GM12878 (cell line): ENCODE measurements around the gene ICE1. TPM values are rescaled to one million over a fixed set of nuclear protein-coding genes. Genes with fewer than 3 reads are reported as not detected.

Experiments used
- ATAC-seq: fragments of 200-7000 bp; cut with Tn5 transposase; 3 replicates; pipeline ENCODE4 v1.9.1; 2020; ENCODE audit warnings: mild to moderate bottlenecking, moderate library complexity
- BruUV-seq: library from RNA; stranded (reverse); fragments of 400-500 nt; replicated peaks from 2 replicates; lab custom pipeline; 2021; lab: Mats Ljungman, UMichigan
- CTCF ChIA-PET: fragments of 300-600 bp; sonication (Branson Sonifier 250); formaldehyde crosslinking; extraction: SDS; loops from one replicate; lab custom pipeline; 2021; ENCODE audit warnings: inconsistent platforms; lab: Yijun Ruan, JAX
- POLR2A ChIA-PET: fragments of 350-600 bp; formaldehyde crosslinking; extraction: SDS; loops from one replicate; lab custom pipeline; 2021; ENCODE audit warnings: inconsistent platforms; lab: Charles Lee
- RAD21 ChIA-PET: fragments of 300-600 bp; sonication (Branson Sonifier 250); formaldehyde crosslinking; loops from one replicate; lab custom pipeline; 2023; ENCODE audit warnings: antibody characterized with exemption; ENCODE audit not compliant: unreplicated experiment; lab: Charles Lee
- SMC1A ChIA-PET: fragments of 300-600 bp; sonication (Branson Sonifier 250); formaldehyde crosslinking; loops from one replicate; lab custom pipeline; 2023; ENCODE audit not compliant: unreplicated experiment, uncharacterized antibody; lab: Charles Lee
- DNase-seq: peaks from one replicate; pipeline ENCODE4 v3.0.0-alpha.2; 2011; ENCODE audit warnings: low read depth, low spot score
- FAIRE-seq: peaks from 3 replicates; lab custom pipeline; 2011; peaks lifted over from hg19 to GRCh38; lab: Jason Lieb, UNC
- H2AFZ ChIP-seq: 2 replicates; pipeline ENCODE4 v1.6.0; 2011; ENCODE audit warnings: low read depth, low read length, control low read depth; ENCODE audit not compliant: control insufficient read depth
- H3K27ac ChIP-seq: 2 replicates; pipeline ENCODE4 v1.5.1; 2011; ENCODE audit warnings: control low read depth; ENCODE audit not compliant: control insufficient read depth, insufficient read depth
- H3K27me3 ChIP-seq, 2 experiments: replicated peaks in 1 of 2; 2 replicates each; pipeline versions ENCODE4 v1.6.0 to v1.6.1; 2011; ENCODE audit warnings: low read length in 1 of 2; ENCODE audit not compliant: control insufficient read depth in 2 of 2, insufficient read depth in 2 of 2
- H3K36me3 ChIP-seq, 2 experiments: 2 replicates each; pipeline ENCODE4 v1.5.1; 2011; ENCODE audit warnings: low read length in 1 of 2; ENCODE audit not compliant: control insufficient read depth in 2 of 2, insufficient read depth in 2 of 2
- H3K4me1 ChIP-seq: 2 replicates; pipeline ENCODE4 v1.6.1; 2011; ENCODE audit warnings: mild to moderate bottlenecking, low read length, moderate library complexity, mixed read lengths; ENCODE audit not compliant: control insufficient read depth, insufficient read depth
- H3K4me2 ChIP-seq: 2 replicates; pipeline ENCODE4 v1.6.0; 2011; ENCODE audit warnings: control low read depth; ENCODE audit not compliant: control insufficient read depth, insufficient read depth
- H3K4me3 ChIP-seq: fragments of 200-600 bp; sonication (generic); 2 replicates; pipeline ENCODE4 v1.5.1; 2016
- H3K79me2 ChIP-seq: 2 replicates; pipeline ENCODE4 v1.6.0; 2011; ENCODE audit warnings: low read length; ENCODE audit not compliant: control insufficient read depth, insufficient read depth
- H3K9ac ChIP-seq: 2 replicates; pipeline ENCODE4 v1.8.0; 2011; ENCODE audit warnings: low read length, control low read depth, mixed read lengths; ENCODE audit not compliant: control insufficient read depth, insufficient read depth
- H3K9me3 ChIP-seq: replicated peaks from 3 replicates; pipeline ENCODE4 v1.5.1; 2011; ENCODE audit warnings: mild to moderate bottlenecking, low read length; ENCODE audit not compliant: control insufficient read depth, insufficient read depth
- H4K20me1 ChIP-seq: 2 replicates; pipeline ENCODE4 v1.6.0; 2011; ENCODE audit not compliant: control insufficient read depth, insufficient read depth
- CEBPB ChIP-seq, 2 experiments: fragments of 150-350 bp in 1 of 2; IDR thresholded peaks; 2 replicates each; pipeline ENCODE4 v1.6.1; 2012 to 2014; ENCODE audit warnings: low read depth in 2 of 2, low read length in 2 of 2, borderline replicate concordance in 1 of 2, inconsistent platforms in 1 of 2
- IRF5 ChIP-seq: fragments of 450-650 bp; IDR thresholded peaks from 2 replicates; pipeline ENCODE4 v1.6.1; 2017; ENCODE audit warnings: borderline replicate concordance
- NR2C2 ChIP-seq: IDR thresholded peaks from 2 replicates; pipeline ENCODE4 v1.6.1; 2011; ENCODE audit warnings: borderline replicate concordance, low read depth; ENCODE audit not compliant: control insufficient read depth, insufficient read length
- TAF1 ChIP-seq: IDR thresholded peaks from 2 replicates; pipeline ENCODE4 v1.6.1; 2011; ENCODE audit warnings: mild to moderate bottlenecking, low read depth, low read length, borderline replicate concordance
- ZSCAN29 ChIP-seq: fragments of 450-650 bp; IDR thresholded peaks from 2 replicates; pipeline ENCODE4 v1.6.1; 2017; ENCODE audit warnings: mild to moderate bottlenecking, moderate library complexity
- WGBS: methylation state at CpG from one replicate; pipeline ENCODE4 v1.1.6; 2016; ENCODE audit warnings: low lambda C conversion rate; ENCODE audit not compliant: insufficient replicate concordance, insufficient coverage; ENCODE audit errors: missing lambda C conversion rate; 5-methylcytosine and 5-hydroxymethylcytosine counted together
- in situ Hi-C: fragments of 300-500 bp; cut with MboI; formaldehyde crosslinking; loops from 9 replicates; pipeline ENCODE4 v1.14.3; 2018; ENCODE audit warnings: mixed read lengths
- intact Hi-C: fragments of 100-400 bp; cut with micrococcal nuclease; formaldehyde crosslinking; loops from one replicate; pipeline ENCODE4 v1.14.2; 2022; ENCODE audit not compliant: unreplicated experiment
- polyA plus RNA-seq, 11 experiments: library from polyadenylated mRNA; depleted of rRNA in 4 of 11; unstranded in 6 of 11; stranded (reverse) in 5 of 11; fragments of >200 nt; fragmentation: Nextera tagmentation in 4 of 11; fragmentation: Illumina TruSeq in 1 of 11; extraction: Ambion mirVana in 4 of 11; extraction: Trizol in 1 of 11; gene quantifications; 1 replicate in 1 of 11; 2 replicates in 10 of 11; pipeline versions ENCODE4 v1.2.1 to v1.2.3, GENCODE V29; 2011 to 2016; ENCODE audit warnings: inconsistent platforms in 2 of 11, missing spikeins in 2 of 11, low read depth in 1 of 11
- total RNA-seq, 4 experiments: library from RNA; depleted of rRNA in 3 of 4; stranded (reverse); fragments of >200 nt in 3 of 4; fragmentation: Illumina TruSeq in 1 of 4; extraction: Trizol in 1 of 4; gene quantifications; 2 replicates each; pipeline versions ENCODE4 v1.2.1 to v1.2.3, GENCODE V29; 2013 to 2021
- TF ChIP-seq, protein P1 (sequence below): fragments of 450-650 bp; IDR thresholded peaks from 2 replicates; pipeline ENCODE4 v1.6.1; 2017; ENCODE audit warnings: mild to moderate bottlenecking, moderate library complexity
- TF ChIP-seq, protein P2 (sequence below): fragments of 450-650 bp; IDR thresholded peaks from 2 replicates; pipeline ENCODE4 v1.6.1; 2017; ENCODE audit warnings: mild to moderate bottlenecking

The ICE1 gene
- total and polyA plus RNA-seq, 10 of the 15 experiments (the other 5 are each of a cell fraction or from before 2014, with no cell fraction given) = 3.8 to 31.4 (median 18.9) TPM

- no peak overlapping the region for H3K9ac ChIP-seq
- in situ Hi-C loops (no loop called here), intact Hi-C loops (no loop called here)
- TF ChIP-seq IRF5 = no peak
- TF ChIP-seq TAF1 = no peak
- TF ChIP-seq ZSCAN29 = no peak
- TF ChIP-seq, protein P1, sequence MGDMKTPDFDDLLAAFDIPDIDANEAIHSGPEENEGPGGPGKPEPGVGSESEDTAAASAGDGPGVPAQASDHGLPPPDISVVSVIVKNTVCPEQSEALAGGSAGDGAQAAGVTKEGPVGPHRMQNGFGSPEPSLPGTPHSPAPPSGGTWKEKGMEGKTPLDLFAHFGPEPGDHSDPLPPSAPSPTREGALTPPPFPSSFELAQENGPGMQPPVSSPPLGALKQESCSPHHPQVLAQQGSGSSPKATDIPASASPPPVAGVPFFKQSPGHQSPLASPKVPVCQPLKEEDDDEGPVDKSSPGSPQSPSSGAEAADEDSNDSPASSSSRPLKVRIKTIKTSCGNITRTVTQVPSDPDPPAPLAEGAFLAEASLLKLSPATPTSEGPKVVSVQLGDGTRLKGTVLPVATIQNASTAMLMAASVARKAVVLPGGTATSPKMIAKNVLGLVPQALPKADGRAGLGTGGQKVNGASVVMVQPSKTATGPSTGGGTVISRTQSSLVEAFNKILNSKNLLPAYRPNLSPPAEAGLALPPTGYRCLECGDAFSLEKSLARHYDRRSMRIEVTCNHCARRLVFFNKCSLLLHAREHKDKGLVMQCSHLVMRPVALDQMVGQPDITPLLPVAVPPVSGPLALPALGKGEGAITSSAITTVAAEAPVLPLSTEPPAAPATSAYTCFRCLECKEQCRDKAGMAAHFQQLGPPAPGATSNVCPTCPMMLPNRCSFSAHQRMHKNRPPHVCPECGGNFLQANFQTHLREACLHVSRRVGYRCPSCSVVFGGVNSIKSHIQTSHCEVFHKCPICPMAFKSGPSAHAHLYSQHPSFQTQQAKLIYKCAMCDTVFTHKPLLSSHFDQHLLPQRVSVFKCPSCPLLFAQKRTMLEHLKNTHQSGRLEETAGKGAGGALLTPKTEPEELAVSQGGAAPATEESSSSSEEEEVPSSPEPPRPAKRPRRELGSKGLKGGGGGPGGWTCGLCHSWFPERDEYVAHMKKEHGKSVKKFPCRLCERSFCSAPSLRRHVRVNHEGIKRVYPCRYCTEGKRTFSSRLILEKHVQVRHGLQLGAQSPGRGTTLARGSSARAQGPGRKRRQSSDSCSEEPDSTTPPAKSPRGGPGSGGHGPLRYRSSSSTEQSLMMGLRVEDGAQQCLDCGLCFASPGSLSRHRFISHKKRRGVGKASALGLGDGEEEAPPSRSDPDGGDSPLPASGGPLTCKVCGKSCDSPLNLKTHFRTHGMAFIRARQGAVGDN = no peak
- TF ChIP-seq NR2C2 = no peak
- TF ChIP-seq CEBPB (IDR thresholded peaks at IDR 0.05; ENCODE audit: borderline replicate concordance in 1 of 2, low read depth in 2 of 2, low read length in 2 of 2) = no peak
- TF ChIP-seq, protein P2, sequence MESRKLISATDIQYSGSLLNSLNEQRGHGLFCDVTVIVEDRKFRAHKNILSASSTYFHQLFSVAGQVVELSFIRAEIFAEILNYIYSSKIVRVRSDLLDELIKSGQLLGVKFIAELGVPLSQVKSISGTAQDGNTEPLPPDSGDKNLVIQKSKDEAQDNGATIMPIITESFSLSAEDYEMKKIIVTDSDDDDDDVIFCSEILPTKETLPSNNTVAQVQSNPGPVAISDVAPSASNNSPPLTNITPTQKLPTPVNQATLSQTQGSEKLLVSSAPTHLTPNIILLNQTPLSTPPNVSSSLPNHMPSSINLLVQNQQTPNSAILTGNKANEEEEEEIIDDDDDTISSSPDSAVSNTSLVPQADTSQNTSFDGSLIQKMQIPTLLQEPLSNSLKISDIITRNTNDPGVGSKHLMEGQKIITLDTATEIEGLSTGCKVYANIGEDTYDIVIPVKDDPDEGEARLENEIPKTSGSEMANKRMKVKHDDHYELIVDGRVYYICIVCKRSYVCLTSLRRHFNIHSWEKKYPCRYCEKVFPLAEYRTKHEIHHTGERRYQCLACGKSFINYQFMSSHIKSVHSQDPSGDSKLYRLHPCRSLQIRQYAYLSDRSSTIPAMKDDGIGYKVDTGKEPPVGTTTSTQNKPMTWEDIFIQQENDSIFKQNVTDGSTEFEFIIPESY = no peak
- H3K27ac ChIP-seq = no peak overlapping the region
- no peaks in the 10 kb centered on the region for H3K36me3 ChIP-seq
- no peak for ATAC-seq
- no TSS peak for BruUV-seq
- FAIRE-seq = no peak
- SMC1A ChIA-PET = no interaction called here
- H3K9me3 ChIP-seq = no peaks in the 10 kb centered on the region
- POLR2A ChIA-PET = interaction anchor here (0.5 kb wide), 1 partner anchor 746 kb away, joined by 10 read pairs; no protein-coding TSS in a partner anchor
- no peaks in the 10 kb centered on the region for H3K79me2 ChIP-seq
- H3K4me1 ChIP-seq = no peaks in the 10 kb centered on the region
- no peaks in the 10 kb centered on the region for H4K20me1 ChIP-seq
- no peak overlapping the region for H2AFZ ChIP-seq
- DNase-seq = no peak
- 8% methylated on average over 4 of the region's 4 CpGs for WGBS
- no peak overlapping the region for H3K4me2 ChIP-seq
- RAD21 ChIA-PET = no interaction called here
- H3K27me3 ChIP-seq = no peaks in the 10 kb centered on the region
- CTCF ChIA-PET = no interaction called here
- no peak overlapping the region for H3K4me3 ChIP-seq
Measured at GRCh38 chr5:5534333-5534732, 111.9 kb downstream of the ICE1 start.
